NB4 (cell line): ENCODE results near the gene PLEKHF1.

Source experiments
- CTCF ChIP-seq: IDR thresholded peaks from one replicate; pipeline ENCODE4 v1.5.1; 2012; ENCODE audit warnings: low read depth, low read length
- MAX ChIP-seq: IDR thresholded peaks from 2 replicates; pipeline ENCODE4 v1.6.1; 2011; ENCODE audit warnings: low read depth, low read length
- POLR2A ChIP-seq: IDR thresholded peaks from 2 replicates; pipeline ENCODE4 v1.6.1; 2011; ENCODE audit warnings: mild to moderate bottlenecking; ENCODE audit not compliant: insufficient read length; ENCODE audit errors: extremely low read depth

DNA sequence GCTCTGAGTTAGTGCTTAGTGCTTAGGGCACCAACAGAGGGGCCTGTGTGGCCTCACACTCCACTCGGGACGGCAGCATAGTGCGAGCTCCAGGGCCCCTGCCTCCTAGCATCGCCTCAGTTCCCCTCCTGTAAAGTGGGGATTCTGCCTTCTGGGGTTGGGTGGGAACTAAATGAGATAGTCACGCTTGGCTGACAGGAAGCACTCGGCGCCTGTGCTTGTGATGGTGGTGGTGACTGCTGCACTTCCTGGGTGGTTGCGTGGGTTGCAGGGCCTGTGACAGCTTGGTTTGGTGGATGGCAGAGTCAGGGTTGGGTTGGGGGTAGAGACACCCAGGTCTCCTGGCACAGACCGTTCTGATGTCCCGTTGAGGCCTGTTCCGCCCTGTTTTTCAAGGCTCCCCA is 7.7 kb downstream of the PLEKHF1 start:
- TF ChIP-seq CTCF (no peak), POLR2A (no peak), MAX (no peak)
